GM19023 (cell line): ENCODE data around the gene COL24A1.
A peak's percentile ranks its signal among the peaks of the same experiment; 100 is the strongest.
"Not testable (repeated sequence)": the region's sequence is repeated elsewhere in the genome, so short reads cannot be mapped to it uniquely, and the experiment has no call there.

Experiments used
- ATAC-seq: cut with Tn5 transposase; IDR thresholded peaks from one replicate; pipeline ENCODE4 v1.9.1; 2021; ENCODE audit warnings: mild to moderate bottlenecking, moderate library complexity; ENCODE audit not compliant: unreplicated experiment

The COL24A1 gene

DNA sequence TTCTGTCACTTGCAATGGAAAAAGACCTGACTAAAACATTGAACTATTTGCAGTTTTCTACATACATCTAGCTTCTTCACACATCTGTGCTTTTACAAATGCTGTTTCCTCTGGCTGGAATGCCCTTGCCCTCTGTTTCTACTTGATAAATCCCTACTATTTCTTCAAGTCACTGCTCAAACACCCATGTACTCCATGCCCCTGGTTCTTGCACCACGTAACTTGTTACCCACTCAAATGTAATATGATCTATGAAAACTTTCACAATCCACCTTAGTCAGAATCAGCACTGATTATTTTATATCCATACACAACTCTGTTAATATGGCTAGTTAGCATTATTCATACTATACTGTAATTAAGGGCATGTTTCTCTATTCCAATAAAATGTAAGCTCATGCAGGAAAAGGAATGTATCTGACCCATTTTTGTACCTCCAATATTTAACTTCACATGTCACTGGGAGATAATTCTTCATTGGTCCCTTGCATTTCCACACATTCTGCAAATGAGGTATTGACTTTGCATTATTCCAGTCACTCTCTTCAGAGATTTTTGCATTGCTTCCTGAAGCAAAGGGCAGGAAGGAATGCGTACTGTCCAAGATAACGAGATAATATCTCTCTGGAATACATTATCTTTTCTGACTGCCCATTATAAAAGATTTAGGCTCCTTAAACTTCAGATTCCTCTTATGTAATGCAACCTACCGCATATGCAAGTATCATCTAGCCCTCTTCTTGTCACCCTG is 158.3 kb downstream of the COL24A1 start:
- ATAC-seq: no peak

DNA sequence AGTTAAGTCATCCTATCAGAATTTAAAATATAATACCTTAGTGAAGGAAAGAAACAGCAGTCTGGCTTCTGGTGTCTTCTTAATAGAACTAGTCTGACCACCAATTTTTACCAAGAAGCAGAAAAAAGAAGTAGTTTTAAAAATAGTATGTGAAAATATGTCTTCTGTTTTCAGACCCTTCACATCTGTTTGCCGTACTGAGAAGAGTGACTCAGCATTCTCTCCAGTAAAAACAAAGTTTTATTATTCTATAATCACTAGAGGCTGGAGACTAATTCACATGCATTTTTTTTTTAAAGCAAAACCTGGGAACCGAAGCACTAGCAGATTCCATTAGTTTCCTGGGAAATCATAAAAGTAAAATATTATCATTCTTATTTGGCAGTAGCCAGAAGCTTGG is 163.8 kb downstream of the COL24A1 start:
- no peak for ATAC-seq

DNA sequence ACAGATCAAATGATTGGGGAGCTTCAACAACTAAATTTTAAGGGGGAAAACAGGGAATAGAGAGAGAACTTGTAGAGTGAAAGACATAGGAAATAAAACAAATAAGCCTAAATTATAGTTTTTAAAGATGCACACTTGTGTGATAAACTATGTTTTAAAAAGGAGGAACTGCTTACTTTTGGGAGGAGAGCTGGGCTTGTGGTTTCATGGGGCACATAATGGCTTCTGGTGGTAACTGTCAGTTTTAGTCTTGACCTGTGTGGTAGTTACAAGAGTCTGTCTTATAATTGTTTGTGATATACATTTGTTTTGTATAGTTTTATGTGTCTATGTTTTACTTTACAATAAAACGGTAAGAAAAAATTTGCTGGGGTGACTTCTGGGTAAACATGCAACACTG is 165.3 kb downstream of the COL24A1 start:
- no peak for ATAC-seq

DNA sequence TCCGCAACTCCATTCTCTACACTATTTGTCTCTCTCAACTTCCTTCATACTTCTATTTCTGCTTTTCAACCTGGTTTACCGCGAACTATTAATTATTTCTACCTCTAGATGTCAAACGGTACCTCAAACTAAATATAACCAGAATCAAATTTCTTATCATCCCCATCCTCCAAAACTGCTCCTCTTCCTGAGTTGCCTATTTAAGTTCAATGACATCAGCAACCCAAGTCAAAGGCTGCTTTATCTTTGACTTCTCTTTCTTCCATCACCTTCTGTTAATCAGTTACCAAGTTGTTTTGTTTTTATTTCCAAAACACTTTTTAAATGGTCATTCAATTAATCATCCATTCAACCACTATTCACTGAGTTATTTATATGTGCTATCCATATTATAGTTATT is 171.9 kb downstream of the COL24A1 start:
- ATAC-seq: no peak

DNA sequence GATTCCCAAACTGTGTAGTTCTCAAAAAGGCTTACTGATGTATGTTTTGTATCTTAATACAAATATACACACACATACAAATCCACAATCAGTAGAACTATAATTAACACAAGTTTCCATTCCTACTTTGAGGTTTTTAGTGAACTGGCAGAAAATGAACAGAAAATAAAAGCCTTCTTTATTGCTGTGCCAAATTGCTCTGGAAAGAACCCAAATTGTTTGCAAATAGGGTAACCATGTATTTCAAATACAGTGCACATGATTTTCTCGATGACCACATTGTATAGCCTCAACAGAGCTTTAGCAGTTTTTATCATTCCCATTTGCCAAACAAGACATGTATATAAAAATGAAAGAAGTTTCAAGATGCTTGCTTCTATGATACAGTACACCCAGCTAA is 173.3 kb downstream of the COL24A1 start:
- no peak for ATAC-seq

GRCh38 chr1:85976516-85977205 is 179.9 kb downstream of the COL24A1 start:
- no peak for ATAC-seq

DNA sequence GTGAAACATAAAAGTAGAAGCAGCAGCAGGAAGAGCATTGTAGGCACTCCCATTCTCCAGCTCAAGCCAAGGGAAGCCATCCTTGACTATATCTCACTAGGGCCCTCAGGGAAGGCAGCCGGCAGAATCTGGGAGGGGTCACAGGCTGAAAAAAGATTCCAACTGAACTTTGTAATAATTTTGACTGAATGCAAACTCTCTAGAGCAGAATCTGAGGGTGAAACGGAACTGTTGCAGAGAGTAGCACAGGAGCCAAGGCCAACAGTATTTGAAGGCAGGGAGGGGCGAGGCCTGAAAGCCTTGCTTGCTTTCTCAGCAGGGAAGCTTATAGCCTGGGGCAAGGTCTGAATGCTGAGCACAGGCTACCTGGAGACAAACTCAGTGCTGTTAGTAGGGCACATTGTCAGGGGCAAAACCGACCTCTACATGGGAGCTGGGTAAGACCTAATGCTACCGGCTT is 180.6 kb downstream of the COL24A1 start:
- no peak for ATAC-seq

GRCh38 chr1:85962457-85962856 is 194.1 kb downstream of the COL24A1 start:
- no peak for ATAC-seq

GRCh38 chr1:85957760-85958159 is 198.8 kb downstream of the COL24A1 start:
- ATAC-seq: no peak

DNA sequence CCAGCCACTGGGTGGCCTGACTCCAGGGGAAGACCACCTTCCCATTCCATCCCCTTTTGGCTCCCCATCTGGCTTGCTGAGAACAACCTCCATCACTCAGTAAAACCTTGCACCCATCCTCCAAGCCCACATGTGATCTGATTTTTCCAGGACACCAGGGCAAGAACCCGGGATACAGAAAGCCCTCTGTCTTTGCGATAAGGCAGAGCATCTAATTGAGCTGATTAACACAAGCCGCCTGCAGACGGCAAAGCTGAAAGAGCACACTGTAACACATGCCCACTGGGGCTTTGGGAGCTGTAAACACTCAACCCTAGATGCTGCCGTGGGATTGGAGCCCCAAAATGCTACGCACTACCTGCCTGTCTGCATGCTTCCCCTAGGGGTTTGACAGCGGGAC is 201.4 kb downstream of the COL24A1 start:
- ATAC-seq: not testable (repeated sequence)

GRCh38 chr1:85952460-85952859 is 204.1 kb downstream of the COL24A1 start:
- ATAC-seq: no peak

DNA sequence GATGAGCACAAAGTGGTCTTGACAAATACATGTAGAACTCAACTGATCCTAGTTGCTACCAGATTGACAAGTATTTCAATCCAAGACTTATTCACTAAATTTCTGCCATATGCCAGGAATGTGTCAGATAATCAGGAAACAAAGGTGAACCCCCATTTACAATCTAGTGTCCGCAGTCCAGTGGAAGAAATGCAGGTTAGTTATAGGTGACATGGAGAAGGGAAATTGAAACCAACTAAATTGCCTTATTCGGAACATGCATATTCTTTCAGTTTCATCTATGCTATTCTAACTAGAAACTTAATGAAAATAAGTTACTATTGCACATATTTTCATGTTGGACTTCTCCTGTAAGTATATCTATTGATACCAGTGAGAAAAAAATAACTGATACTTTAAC is 209.4 kb downstream of the COL24A1 start:
- ATAC-seq: no peak

DNA sequence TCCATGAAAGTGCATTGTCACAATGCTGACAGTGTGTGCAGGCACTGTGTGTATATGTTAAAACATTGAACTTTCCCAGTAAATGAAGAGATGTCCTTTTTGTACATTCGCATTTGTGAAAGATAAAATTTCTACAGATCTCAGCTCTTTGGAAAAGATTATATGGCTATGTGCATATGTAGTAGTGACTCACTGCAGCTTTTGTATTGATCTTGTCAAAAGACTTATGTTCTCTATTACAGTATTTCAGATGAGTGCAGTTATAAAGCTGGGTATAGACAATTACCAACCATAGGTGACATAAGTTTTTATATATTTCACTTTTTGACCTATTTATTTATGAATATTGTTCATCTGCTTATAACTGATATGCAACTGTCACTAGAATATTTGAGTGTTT is 212.6 kb downstream of the COL24A1 start:
- no peak for ATAC-seq

DNA sequence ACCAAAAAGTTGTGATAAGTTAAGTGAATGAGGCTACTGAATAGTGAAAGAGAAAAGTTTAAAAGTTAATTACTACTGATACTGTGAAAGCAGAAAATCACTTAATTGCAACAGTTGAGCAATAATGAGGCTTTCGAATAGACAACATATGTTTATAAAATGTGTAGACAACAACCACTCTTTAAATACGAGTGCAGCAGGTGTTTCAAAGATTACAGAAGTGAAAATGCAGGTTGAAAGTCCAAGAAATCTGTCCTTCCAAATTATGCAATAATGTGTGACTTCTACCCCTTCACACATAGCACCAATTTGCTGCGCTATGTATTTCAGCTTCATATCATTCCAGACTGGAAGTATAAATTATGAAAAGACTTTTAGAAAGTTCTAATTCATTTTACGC is 213.0 kb downstream of the COL24A1 start:
- peak; percentile 64 for ATAC-seq

- no peak for ATAC-seq
Measured at GRCh38 chr1:85940656-85941306, 215.8 kb downstream of the COL24A1 start.

DNA sequence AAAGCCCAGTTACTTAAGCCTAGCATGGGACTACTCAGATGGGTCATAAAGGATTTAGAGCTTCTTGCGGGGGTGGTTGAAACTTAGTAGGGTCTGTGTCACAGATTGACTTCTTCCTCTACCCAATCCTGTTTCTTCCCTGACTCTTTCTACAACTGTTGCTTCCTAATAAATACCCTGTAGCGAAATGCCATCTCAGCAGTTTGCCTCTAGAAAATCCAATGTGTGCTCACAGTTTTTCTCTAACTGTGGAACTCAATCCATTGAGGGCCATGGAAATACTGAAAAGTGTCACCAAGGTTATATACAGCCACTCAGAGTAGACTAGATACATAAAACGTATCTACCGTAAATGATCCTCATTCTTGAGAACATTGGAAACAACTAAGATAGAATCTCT is 217.7 kb downstream of the COL24A1 start:
- no peak for ATAC-seq

DNA sequence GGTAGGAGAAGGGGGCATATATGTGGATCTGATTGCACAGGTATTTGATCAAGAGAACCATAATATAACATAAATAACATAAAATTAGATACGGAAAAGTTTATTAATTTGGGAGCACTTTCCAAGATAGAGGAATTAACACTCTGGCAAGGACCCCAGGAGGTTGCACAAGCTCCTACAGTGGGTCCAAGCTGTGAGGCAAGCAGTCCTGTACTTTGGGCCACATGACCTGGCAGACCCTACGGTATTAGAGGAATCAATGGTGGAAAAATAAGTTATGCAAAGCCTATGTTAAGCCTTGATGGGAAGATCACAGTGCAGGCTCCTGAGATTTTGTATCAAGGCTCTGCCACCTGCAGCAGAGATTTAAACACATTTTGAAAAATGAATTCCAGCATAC is 220.1 kb downstream of the COL24A1 start:
- no peak for ATAC-seq

DNA sequence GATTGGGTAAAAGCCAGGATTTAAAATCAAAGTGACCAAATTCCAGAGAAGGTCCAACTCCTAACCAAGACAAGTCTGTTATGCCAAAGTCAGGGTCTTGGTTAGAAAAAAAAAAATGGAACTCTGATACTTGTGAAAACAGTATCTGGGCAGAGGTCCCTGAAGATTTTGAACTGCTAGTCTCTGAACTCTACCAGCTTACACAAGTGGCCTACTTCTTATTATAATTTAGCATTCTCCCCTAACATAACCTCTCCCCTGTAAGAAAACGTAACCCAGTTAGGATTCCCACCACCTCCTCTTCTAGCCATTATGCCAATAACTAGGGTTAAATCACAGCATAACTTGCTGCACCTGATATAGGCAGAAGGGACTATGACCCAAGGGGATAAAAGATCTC is 220.5 kb downstream of the COL24A1 start:
- ATAC-seq: no peak

GRCh38 chr1:85935234-85935633 is 221.3 kb downstream of the COL24A1 start:
- ATAC-seq: no peak

DNA sequence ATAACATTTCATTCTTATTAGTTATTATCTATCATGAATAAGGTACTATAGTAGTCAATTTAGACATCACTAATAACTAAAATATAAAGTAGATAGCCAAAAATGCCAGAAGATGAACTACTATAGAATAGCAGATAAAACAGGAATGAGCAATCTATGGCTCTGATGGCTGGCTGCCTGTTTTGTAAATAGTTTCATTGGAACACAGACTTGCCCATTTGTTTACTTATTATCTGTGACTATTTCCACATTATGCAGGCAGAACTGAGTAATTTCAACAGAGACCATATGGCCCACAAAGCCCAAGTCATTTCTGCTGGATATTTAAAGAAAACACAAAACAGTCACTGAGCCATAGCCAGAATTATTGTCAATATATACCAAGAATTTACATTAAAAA is 222.1 kb downstream of the COL24A1 start:
- ATAC-seq: no peak

DNA sequence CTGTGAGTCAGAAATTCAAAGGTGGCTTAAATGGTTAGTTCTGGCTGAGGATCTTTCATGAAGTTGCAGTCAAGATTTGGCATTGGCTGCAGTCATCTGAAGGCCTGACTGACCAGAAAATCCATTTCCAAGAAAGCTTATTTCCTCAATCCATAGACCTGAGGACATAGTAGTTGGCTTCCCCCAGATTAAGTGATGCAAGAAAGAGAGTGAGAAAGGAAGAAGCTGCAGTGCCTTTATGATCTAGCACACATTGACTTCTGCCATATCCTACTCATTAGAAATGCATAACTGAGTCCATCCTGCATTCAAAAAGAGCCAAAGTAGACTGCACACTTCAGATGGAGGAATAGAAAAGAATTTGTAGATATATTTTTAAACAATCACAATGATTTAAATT is 222.6 kb downstream of the COL24A1 start:
- ATAC-seq: no peak

- ATAC-seq: no peak
Measured at GRCh38 chr1:85911742-85912141, 244.8 kb downstream of the COL24A1 start.
